OCI-LY1 (cell line): ENCODE data around the gene LETMD1.

Experiments
- H2AFZ ChIP-seq: fragments of 200-600 bp; sonication (generic), shearing (Covaris generic); 2 replicates; pipeline ENCODE4 v1.6.0; 2014; ENCODE audit warnings: antibody characterized with exemption, mild to moderate bottlenecking, low read length
- H3F3A ChIP-seq: fragments of 200-600 bp; sonication (generic), shearing (Covaris generic); 2 replicates; pipeline ENCODE4 v1.6.0; 2014; ENCODE audit warnings: mild to moderate bottlenecking, antibody characterized with exemption, low read length, moderate library complexity; ENCODE audit not compliant: insufficient read depth
- H3K27ac ChIP-seq: fragments of 200-600 bp; sonication (generic); 2 replicates; pipeline ENCODE4 v1.5.1; 2014; ENCODE audit warnings: low read length, mixed run types, mild to moderate bottlenecking, low read depth; ENCODE audit not compliant: poor library complexity, severe bottlenecking
- H3K27me3 ChIP-seq: fragments of 200-600 bp; sonication (generic); 2 replicates; pipeline ENCODE4 v1.6.0; 2014; ENCODE audit warnings: antibody characterized with exemption, mild to moderate bottlenecking, low read length, moderate library complexity; ENCODE audit not compliant: insufficient read depth
- H3K36me3 ChIP-seq: fragments of 200-600 bp; sonication (generic); 2 replicates; pipeline ENCODE4 v1.6.1; 2014; ENCODE audit warnings: mild to moderate bottlenecking, antibody characterized with exemption, low read length, moderate library complexity, mixed read lengths; ENCODE audit not compliant: insufficient read depth
- H3K4me1 ChIP-seq: fragments of 200-600 bp; sonication (generic); 2 replicates; pipeline ENCODE4 v1.5.1; 2014; ENCODE audit warnings: mild to moderate bottlenecking, low read length, moderate library complexity; ENCODE audit not compliant: insufficient read depth, severe bottlenecking
- H3K4me2 ChIP-seq: fragments of 200-600 bp; sonication (generic), shearing (Covaris generic); 2 replicates; pipeline ENCODE4 v1.6.1; 2014; ENCODE audit warnings: low read length
- H3K4me3 ChIP-seq: fragments of 200-600 bp; sonication (generic); 2 replicates; pipeline ENCODE4 v1.5.1; 2014; ENCODE audit warnings: low read length, low read depth, mild to moderate bottlenecking, mixed read lengths; ENCODE audit not compliant: poor library complexity, severe bottlenecking
- H3K79me2 ChIP-seq: fragments of 200-600 bp; shearing (Covaris generic); 2 replicates; pipeline ENCODE4 v1.6.1; 2016; ENCODE audit warnings: mixed run types, low read length, mixed read lengths; ENCODE audit not compliant: insufficient read depth
- H3K9ac ChIP-seq: fragments of 200-600 bp; sonication (generic), shearing (Covaris generic); 2 replicates; pipeline ENCODE4 v1.6.1; 2014; ENCODE audit warnings: mild to moderate bottlenecking, low read length, mixed read lengths
- H3K9me2 ChIP-seq: fragments of 200-600 bp; sonication (generic), shearing (Covaris generic); 2 replicates; pipeline ENCODE4 v1.6.1; 2014; ENCODE audit warnings: low read depth, mild to moderate bottlenecking, low read length, mixed read lengths
- H3K9me3 ChIP-seq: fragments of 200-600 bp; shearing (Covaris generic); 2 replicates; pipeline ENCODE4 v1.6.1; 2014; ENCODE audit warnings: low read length, mixed read lengths
- H4K20me1 ChIP-seq: fragments of 200-600 bp; sonication (generic), shearing (Covaris generic); 2 replicates; pipeline ENCODE4 v1.6.0; 2016; ENCODE audit warnings: mild to moderate bottlenecking, low read length; ENCODE audit not compliant: insufficient read depth
- EZH2 ChIP-seq: fragments of 200-600 bp; sonication (generic), shearing (Covaris generic); IDR thresholded peaks from 2 replicates; pipeline ENCODE4 v1.8.0; 2017; ENCODE audit warnings: borderline replicate concordance, mixed run types, mild to moderate bottlenecking, antibody characterized with exemption, low read length, moderate library complexity, mixed read lengths
- TF ChIP-seq, protein P1 (sequence below): fragments of 200-600 bp; sonication (generic), shearing (Covaris generic); IDR thresholded peaks from 2 replicates; pipeline ENCODE4 v1.5.1; 2017; ENCODE audit warnings: mild to moderate bottlenecking, antibody characterized with exemption, low read length, moderate library complexity, mixed read lengths

The LETMD1 gene

DNA sequence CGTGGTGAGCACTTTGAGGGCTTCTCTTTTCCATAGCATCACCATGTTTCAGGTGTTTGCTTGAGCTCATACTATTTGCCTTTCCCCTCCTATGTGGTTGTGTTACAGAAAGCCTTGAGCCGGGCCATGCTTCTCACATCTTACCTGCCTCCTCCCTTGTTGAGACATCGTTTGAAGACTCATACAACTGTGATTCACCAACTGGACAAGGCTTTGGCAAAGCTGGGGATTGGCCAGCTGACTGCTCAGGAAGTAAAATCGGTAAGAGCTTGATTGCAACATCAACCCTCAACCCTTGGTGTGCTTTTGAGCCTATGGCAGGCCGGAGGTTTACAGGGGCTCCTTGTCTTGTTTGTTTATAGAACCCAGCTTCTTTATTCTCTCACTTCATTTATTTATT lies 8.1 kb downstream of the LETMD1 start:
- H3K27me3 ChIP-seq: no peaks in the 10 kb centered on the region
- no peaks in the 10 kb centered on the region for H3K4me1 ChIP-seq
- H3K27ac ChIP-seq: no peak overlapping the region
- H3K4me3 ChIP-seq: no peak overlapping the region
- no peak overlapping the region for H3K4me2 ChIP-seq
- H2AFZ ChIP-seq: no peak overlapping the region
- TF ChIP-seq, protein P1, sequence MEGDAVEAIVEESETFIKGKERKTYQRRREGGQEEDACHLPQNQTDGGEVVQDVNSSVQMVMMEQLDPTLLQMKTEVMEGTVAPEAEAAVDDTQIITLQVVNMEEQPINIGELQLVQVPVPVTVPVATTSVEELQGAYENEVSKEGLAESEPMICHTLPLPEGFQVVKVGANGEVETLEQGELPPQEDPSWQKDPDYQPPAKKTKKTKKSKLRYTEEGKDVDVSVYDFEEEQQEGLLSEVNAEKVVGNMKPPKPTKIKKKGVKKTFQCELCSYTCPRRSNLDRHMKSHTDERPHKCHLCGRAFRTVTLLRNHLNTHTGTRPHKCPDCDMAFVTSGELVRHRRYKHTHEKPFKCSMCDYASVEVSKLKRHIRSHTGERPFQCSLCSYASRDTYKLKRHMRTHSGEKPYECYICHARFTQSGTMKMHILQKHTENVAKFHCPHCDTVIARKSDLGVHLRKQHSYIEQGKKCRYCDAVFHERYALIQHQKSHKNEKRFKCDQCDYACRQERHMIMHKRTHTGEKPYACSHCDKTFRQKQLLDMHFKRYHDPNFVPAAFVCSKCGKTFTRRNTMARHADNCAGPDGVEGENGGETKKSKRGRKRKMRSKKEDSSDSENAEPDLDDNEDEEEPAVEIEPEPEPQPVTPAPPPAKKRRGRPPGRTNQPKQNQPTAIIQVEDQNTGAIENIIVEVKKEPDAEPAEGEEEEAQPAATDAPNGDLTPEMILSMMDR: no peak
- no peak for TF ChIP-seq EZH2
- H3K9me3 ChIP-seq: no peaks in the 10 kb centered on the region
- no peaks in the 10 kb centered on the region for H4K20me1 ChIP-seq
- H3K79me2 ChIP-seq: no peaks in the 10 kb centered on the region
- H3K9me2 ChIP-seq: no peaks in the 10 kb centered on the region
- H3K9ac ChIP-seq: no peak overlapping the region
- no peaks in the 10 kb centered on the region for H3F3A ChIP-seq
- H3K36me3 ChIP-seq: peaks cover 84% of the 10 kb centered on the region

DNA sequence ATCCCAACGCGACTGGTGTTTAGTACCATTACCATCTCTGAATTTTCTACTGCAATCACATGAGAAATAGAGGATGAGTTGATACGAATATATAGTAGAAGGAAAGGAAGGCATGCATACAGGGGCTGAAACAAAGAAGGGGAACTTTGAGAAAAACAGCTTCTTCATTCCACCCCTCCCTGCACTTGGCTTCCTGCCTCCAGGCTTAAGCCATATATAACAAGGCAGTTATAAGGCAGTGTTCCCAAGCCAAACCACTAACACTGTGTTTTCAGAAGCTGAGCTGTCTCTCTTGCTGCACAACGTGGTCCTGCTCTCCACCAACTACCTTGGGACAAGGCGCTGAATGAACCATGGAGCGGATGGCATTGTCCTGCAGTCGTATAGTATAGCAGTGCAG lies 11.0 kb downstream of the LETMD1 start:
- no peak overlapping the region for H3K9ac ChIP-seq
- H3K27me3 ChIP-seq: no peaks in the 10 kb centered on the region
- H3K27ac ChIP-seq: no peak overlapping the region
- no peaks in the 10 kb centered on the region for H3F3A ChIP-seq
- H3K4me1 ChIP-seq: no peaks in the 10 kb centered on the region
- H4K20me1 ChIP-seq: no peaks in the 10 kb centered on the region
- H3K79me2 ChIP-seq: no peaks in the 10 kb centered on the region
- H3K36me3 ChIP-seq: peaks cover 76% of the 10 kb centered on the region
- no peak overlapping the region for H3K4me2 ChIP-seq
- TF ChIP-seq, protein P1: no peak
- no peak for TF ChIP-seq EZH2
- H3K4me3 ChIP-seq: no peak overlapping the region
- no peak overlapping the region for H2AFZ ChIP-seq
- H3K9me2 ChIP-seq: no peaks in the 10 kb centered on the region
- H3K9me3 ChIP-seq: no peaks in the 10 kb centered on the region

DNA sequence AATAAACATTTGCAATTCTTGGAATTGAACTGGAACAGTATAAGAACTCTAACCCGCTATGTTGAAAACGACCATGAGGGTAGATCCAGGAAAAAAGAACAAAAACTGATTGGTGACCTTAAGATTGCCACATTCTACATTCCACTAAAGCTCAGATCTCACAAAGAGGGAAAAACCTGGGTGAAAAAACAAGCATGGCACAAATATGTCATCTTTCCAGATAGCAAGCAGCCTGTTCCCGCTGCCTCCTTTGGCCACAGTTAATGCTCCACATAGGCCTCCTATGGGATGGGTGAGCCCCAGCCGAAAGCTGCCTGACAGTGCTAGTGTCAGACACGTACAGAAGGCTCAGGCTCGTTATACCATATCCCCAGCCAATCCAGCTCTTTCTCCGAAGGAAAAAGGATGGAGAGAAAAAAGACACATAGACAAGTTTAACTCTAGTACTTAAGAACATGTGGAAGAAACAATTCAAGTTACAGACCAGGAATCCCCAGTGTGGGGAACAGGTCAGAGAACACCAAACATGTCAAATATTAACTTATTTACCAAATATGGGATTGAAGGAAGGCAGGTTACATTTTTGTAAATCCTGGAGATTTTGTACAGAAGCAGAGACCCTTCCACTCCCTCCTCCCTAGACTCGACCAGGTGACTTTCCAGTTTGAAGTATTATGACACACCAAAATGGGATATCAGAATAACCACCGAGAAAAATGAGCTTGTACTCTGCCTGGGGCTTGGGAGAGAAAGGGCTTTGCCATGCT lies 14.7 kb downstream of the LETMD1 start:
- peaks cover 56% of the 10 kb centered on the region for H3K36me3 ChIP-seq
- no peaks in the 10 kb centered on the region for H3K27me3 ChIP-seq
- no peak overlapping the region for H2AFZ ChIP-seq
- no peak overlapping the region for H3K4me2 ChIP-seq
- no peaks in the 10 kb centered on the region for H3K79me2 ChIP-seq
- no peak overlapping the region for H3K9ac ChIP-seq
- H4K20me1 ChIP-seq: no peaks in the 10 kb centered on the region
- no peaks in the 10 kb centered on the region for H3K4me1 ChIP-seq
- H3F3A ChIP-seq: no peaks in the 10 kb centered on the region
- no peaks in the 10 kb centered on the region for H3K9me2 ChIP-seq
- TF ChIP-seq, protein P1: no peak
- TF ChIP-seq EZH2: no peak
- H3K9me3 ChIP-seq: no peaks in the 10 kb centered on the region
- no peak overlapping the region for H3K27ac ChIP-seq
- no peak overlapping the region for H3K4me3 ChIP-seq
